Suprapubic skin (tissue), 4 donors: ENCODE data around the gene ITLN1.

Source experiments
- EP300 ChIP-seq: sonication (generic); formaldehyde crosslinking; IDR thresholded peaks from one replicate; pipeline ENCODE4 v1.6.1; 2017; ENCODE audit warnings: antibody characterized with exemption
- POLR2A ChIP-seq, 2 donors: fragments of 450-650 bp; IDR thresholded peaks; one replicate each; pipeline ENCODE4 v1.6.1; 2017; ENCODE audit warnings: antibody characterized with exemption in 2 of 2, mild to moderate bottlenecking in 2 of 2, moderate library complexity in 2 of 2
- POLR2AphosphoS5 ChIP-seq, 3 donors: sonication (generic); formaldehyde crosslinking; IDR thresholded peaks; one replicate each; pipeline ENCODE4 v1.6.1; 2017; ENCODE audit warnings: antibody characterized with exemption in 3 of 3
- TF ChIP-seq, protein P1 (sequence below), 2 donors: fragments of 200-600 bp in 1 of 2; fragments of 450-650 bp in 1 of 2; sonication (generic) in 1 of 2; IDR thresholded peaks; one replicate each; pipeline ENCODE4 v1.5.1; 2016 to 2019; ENCODE audit warnings: antibody characterized with exemption in 2 of 2, mild to moderate bottlenecking in 1 of 2, moderate library complexity in 1 of 2

DNA sequence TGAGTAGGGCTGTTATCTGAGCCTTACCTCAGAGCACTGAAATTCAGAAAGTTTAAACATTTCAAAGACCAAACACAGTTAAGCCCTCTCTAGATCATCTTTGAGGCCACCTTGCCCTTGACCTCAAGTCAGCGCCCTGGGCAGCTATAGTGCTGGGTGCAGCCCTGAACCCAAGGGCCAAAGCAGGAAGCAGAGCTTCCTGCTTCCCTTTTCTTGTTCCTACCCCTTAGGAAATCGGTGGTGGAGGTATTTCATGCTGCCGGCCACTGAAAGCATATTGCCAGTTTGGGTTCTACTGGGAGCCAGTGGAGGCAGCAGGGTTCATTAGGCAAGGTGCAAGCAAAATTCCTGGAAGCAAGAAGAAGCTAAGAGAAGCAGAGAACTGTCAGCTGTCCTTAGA lies 48.4 kb downstream of the ITLN1 start:
- TF ChIP-seq POLR2AphosphoS5 (IDR thresholded peaks at IDR 0.05), result no peak
- TF ChIP-seq, protein P1, sequence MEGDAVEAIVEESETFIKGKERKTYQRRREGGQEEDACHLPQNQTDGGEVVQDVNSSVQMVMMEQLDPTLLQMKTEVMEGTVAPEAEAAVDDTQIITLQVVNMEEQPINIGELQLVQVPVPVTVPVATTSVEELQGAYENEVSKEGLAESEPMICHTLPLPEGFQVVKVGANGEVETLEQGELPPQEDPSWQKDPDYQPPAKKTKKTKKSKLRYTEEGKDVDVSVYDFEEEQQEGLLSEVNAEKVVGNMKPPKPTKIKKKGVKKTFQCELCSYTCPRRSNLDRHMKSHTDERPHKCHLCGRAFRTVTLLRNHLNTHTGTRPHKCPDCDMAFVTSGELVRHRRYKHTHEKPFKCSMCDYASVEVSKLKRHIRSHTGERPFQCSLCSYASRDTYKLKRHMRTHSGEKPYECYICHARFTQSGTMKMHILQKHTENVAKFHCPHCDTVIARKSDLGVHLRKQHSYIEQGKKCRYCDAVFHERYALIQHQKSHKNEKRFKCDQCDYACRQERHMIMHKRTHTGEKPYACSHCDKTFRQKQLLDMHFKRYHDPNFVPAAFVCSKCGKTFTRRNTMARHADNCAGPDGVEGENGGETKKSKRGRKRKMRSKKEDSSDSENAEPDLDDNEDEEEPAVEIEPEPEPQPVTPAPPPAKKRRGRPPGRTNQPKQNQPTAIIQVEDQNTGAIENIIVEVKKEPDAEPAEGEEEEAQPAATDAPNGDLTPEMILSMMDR (IDR thresholded peaks at IDR 0.05), result no peak
- TF ChIP-seq POLR2A (IDR thresholded peaks at IDR 0.05), result no peak
- TF ChIP-seq EP300, result no peak
